ENCODE measurements around the gene MYLK4. TPM values are rescaled to one million over a fixed set of nuclear protein-coding genes. Genes with fewer than 3 reads are reported as not detected.

MYLK4 gene
- total and polyA plus RNA-seq, 4 donors: 0.27 to 1.6 (median 1.0) TPM

DNA sequence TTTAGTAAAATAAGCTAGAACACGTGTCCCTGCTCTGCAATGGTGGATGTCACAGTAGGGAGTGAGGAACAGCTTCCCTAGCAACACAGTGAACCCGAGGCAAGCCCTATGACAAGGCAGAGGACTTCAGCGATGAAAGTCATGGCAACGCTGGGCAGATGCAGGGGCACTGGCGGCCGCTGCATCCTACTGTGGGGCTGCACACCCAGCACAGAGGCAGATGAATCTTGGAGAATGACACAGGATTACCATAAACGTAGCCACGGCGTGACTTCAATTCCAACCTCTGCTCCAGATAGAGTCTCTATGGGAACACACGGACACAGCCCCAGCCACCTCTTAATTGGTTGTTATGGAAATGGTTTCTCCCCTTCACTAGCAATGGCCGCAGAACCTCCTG is 64.2 kb downstream of the MYLK4 start:
- Histone ChIP-seq H3K9ac (ENCODE audit: insufficient read depth in 1 of 2, low read length in 2 of 2) (no peak overlapping the region), H3K4me1 (ENCODE audit: control insufficient read depth in 5 of 5, insufficient read depth in 5 of 5, low read length in 5 of 5) (no peaks in the 10 kb centered on the region), H3K4me3 (no peak overlapping the region), H3K27ac (ENCODE audit: low read depth in 1 of 2, low read length in 1 of 2) (no peak overlapping the region), H3K9me3 (ENCODE audit: control insufficient read depth in 4 of 4, insufficient read depth in 3 of 4, low read length in 3 of 4) (peaks cover 0 to 2% (median 0%) of the 10 kb centered on the region in 4 donors), H3K36me3 (ENCODE audit: control insufficient read depth in 4 of 4, insufficient read depth in 4 of 4, low read length in 4 of 4) (peaks cover 0 to 2% (median 0%) of the 10 kb centered on the region in 4 donors), H3K27me3 (ENCODE audit: control insufficient read depth in 3 of 3, insufficient read depth in 3 of 3, low read length in 2 of 3) (no peaks in the 10 kb centered on the region)
- 87 to 94% methylated on average over 11 of the region's 11 CpGs for WGBS, 2 donors
- ATAC-seq (ENCODE audit: insufficient read depth, low FRiP score) (no peak), DNase-seq (no peak)
- TF ChIP-seq, protein P1, sequence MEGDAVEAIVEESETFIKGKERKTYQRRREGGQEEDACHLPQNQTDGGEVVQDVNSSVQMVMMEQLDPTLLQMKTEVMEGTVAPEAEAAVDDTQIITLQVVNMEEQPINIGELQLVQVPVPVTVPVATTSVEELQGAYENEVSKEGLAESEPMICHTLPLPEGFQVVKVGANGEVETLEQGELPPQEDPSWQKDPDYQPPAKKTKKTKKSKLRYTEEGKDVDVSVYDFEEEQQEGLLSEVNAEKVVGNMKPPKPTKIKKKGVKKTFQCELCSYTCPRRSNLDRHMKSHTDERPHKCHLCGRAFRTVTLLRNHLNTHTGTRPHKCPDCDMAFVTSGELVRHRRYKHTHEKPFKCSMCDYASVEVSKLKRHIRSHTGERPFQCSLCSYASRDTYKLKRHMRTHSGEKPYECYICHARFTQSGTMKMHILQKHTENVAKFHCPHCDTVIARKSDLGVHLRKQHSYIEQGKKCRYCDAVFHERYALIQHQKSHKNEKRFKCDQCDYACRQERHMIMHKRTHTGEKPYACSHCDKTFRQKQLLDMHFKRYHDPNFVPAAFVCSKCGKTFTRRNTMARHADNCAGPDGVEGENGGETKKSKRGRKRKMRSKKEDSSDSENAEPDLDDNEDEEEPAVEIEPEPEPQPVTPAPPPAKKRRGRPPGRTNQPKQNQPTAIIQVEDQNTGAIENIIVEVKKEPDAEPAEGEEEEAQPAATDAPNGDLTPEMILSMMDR (IDR thresholded peaks at IDR 0.05; ENCODE audit: control extremely low read depth, extremely low read depth): no peak

- Histone ChIP-seq H3K27ac (ENCODE audit: low read depth in 1 of 2, low read length in 1 of 2) (no peak overlapping the region), H3K36me3 (ENCODE audit: control insufficient read depth in 4 of 4, insufficient read depth in 4 of 4, low read length in 4 of 4) (peaks cover 0 to 2% (median 0%) of the 10 kb centered on the region in 4 donors), H3K4me1 (ENCODE audit: control insufficient read depth in 5 of 5, insufficient read depth in 5 of 5, low read length in 5 of 5) (no peaks in the 10 kb centered on the region), H3K27me3 (ENCODE audit: control insufficient read depth in 3 of 3, insufficient read depth in 3 of 3, low read length in 2 of 3) (no peaks in the 10 kb centered on the region), H3K9me3 (ENCODE audit: control insufficient read depth in 4 of 4, insufficient read depth in 3 of 4, low read length in 3 of 4) (peaks cover 0 to 2% (median 0%) of the 10 kb centered on the region in 4 donors), H3K4me3 (no peak overlapping the region), H3K9ac (ENCODE audit: insufficient read depth in 1 of 2, low read length in 2 of 2) (no peak overlapping the region)
- DNase-seq: no peak
- WGBS, 2 donors: 93 to 95% methylated on average over 30 of the region's 30 CpGs
- TF ChIP-seq, protein P1 (IDR thresholded peaks at IDR 0.05; ENCODE audit: control extremely low read depth, extremely low read depth): no peak
- no peak for ATAC-seq (ENCODE audit: insufficient read depth, low FRiP score)
These were observed 65.7 kb downstream of the MYLK4 start for GRCh38 chr6:2684766-2685754.

DNA sequence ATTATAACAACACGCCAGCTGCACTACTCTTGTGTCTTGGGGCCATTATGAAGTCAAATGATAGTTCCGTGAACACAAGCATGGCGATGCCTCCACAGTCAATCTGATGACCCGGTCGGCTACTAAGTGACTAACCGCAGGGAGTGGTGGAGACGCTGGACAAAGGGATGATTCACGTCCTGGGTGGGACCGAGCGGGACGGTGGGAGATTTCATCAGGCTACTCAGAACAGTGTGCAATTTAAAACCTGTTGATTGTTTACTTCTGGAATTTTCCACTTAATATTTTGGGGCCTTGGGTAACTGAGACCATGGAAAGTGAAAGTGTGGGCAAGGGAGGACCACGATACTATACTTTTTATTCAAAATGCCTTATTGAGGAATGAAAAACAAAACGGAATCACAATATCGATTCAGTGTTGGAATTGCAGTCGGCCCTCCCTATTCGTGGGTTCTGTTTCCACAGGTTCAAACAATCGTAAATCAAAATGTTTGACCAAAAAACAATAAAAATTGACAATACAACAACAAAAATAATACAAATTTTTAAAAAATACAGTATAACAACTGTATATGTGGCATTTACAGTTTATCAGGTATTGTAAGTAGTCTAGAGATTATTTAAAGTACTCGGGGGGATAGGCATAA is 66.5 kb downstream of the MYLK4 start:
- peaks cover 0 to 2% (median 0%) of the 10 kb centered on the region in 4 donors for H3K9me3 ChIP-seq (ENCODE audit: control insufficient read depth in 4 of 4, insufficient read depth in 3 of 4, low read length in 3 of 4)
- H3K27me3 ChIP-seq (ENCODE audit: control insufficient read depth in 3 of 3, insufficient read depth in 3 of 3, low read length in 2 of 3): no peaks in the 10 kb centered on the region
- DNase-seq: no peak
- TF ChIP-seq, protein P1 (IDR thresholded peaks at IDR 0.05; ENCODE audit: control extremely low read depth, extremely low read depth): no peak
- no peaks in the 10 kb centered on the region for H3K4me1 ChIP-seq (ENCODE audit: control insufficient read depth in 5 of 5, insufficient read depth in 5 of 5, low read length in 5 of 5)
- 91 to 94% methylated on average over 18 of the region's 18 CpGs for WGBS, 2 donors
- ATAC-seq (ENCODE audit: insufficient read depth, low FRiP score): no peak
- no peak overlapping the region for H3K9ac ChIP-seq (ENCODE audit: insufficient read depth in 1 of 2, low read length in 2 of 2)
- no peak overlapping the region for H3K4me3 ChIP-seq
- no peak overlapping the region for H3K27ac ChIP-seq (ENCODE audit: low read depth in 1 of 2, low read length in 1 of 2)
- peaks cover 0 to 2% (median under 1%) of the 10 kb centered on the region in 4 donors for H3K36me3 ChIP-seq (ENCODE audit: control insufficient read depth in 4 of 4, insufficient read depth in 4 of 4, low read length in 4 of 4)

All from lung (tissue), 12 donors.